GM12878 (cell line): Measurements from ENCODE around the gene PRKCE. TPM values are rescaled to one million over a fixed set of nuclear protein-coding genes. Genes with fewer than 3 reads are reported as not detected.

Experiments
- ATAC-seq: fragments of 200-7000 bp; cut with Tn5 transposase; 3 replicates; pipeline ENCODE4 v1.9.1; 2020; ENCODE audit warnings: mild to moderate bottlenecking, moderate library complexity
- BruUV-seq: library from RNA; stranded (reverse); fragments of 400-500 nt; replicated peaks from 2 replicates; lab custom pipeline; 2021; lab: Mats Ljungman, UMichigan
- CTCF ChIA-PET: fragments of 300-600 bp; sonication (Branson Sonifier 250); formaldehyde crosslinking; extraction: SDS; loops from one replicate; lab custom pipeline; 2021; ENCODE audit warnings: inconsistent platforms; lab: Yijun Ruan, JAX
- POLR2A ChIA-PET: fragments of 350-600 bp; formaldehyde crosslinking; extraction: SDS; loops from one replicate; lab custom pipeline; 2021; ENCODE audit warnings: inconsistent platforms; lab: Charles Lee
- RAD21 ChIA-PET: fragments of 300-600 bp; sonication (Branson Sonifier 250); formaldehyde crosslinking; loops from one replicate; lab custom pipeline; 2023; ENCODE audit warnings: antibody characterized with exemption; ENCODE audit not compliant: unreplicated experiment; lab: Charles Lee
- SMC1A ChIA-PET: fragments of 300-600 bp; sonication (Branson Sonifier 250); formaldehyde crosslinking; loops from one replicate; lab custom pipeline; 2023; ENCODE audit not compliant: unreplicated experiment, uncharacterized antibody; lab: Charles Lee
- DNase-seq: peaks from one replicate; pipeline ENCODE4 v3.0.0-alpha.2; 2011; ENCODE audit warnings: low read depth, low spot score
- FAIRE-seq: peaks from 3 replicates; lab custom pipeline; 2011; peaks lifted over from hg19 to GRCh38; lab: Jason Lieb, UNC
- H2AFZ ChIP-seq: 2 replicates; pipeline ENCODE4 v1.6.0; 2011; ENCODE audit warnings: low read depth, low read length, control low read depth; ENCODE audit not compliant: control insufficient read depth
- H3K27ac ChIP-seq: 2 replicates; pipeline ENCODE4 v1.5.1; 2011; ENCODE audit warnings: control low read depth; ENCODE audit not compliant: control insufficient read depth, insufficient read depth
- H3K27me3 ChIP-seq, 2 experiments: replicated peaks in 1 of 2; 2 replicates each; pipeline versions ENCODE4 v1.6.0 to v1.6.1; 2011; ENCODE audit warnings: low read length in 1 of 2; ENCODE audit not compliant: control insufficient read depth in 2 of 2, insufficient read depth in 2 of 2
- H3K36me3 ChIP-seq, 2 experiments: 2 replicates each; pipeline ENCODE4 v1.5.1; 2011; ENCODE audit warnings: low read length in 1 of 2; ENCODE audit not compliant: control insufficient read depth in 2 of 2, insufficient read depth in 2 of 2
- H3K4me1 ChIP-seq: 2 replicates; pipeline ENCODE4 v1.6.1; 2011; ENCODE audit warnings: mild to moderate bottlenecking, low read length, moderate library complexity, mixed read lengths; ENCODE audit not compliant: control insufficient read depth, insufficient read depth
- H3K4me2 ChIP-seq: 2 replicates; pipeline ENCODE4 v1.6.0; 2011; ENCODE audit warnings: control low read depth; ENCODE audit not compliant: control insufficient read depth, insufficient read depth
- H3K4me3 ChIP-seq: fragments of 200-600 bp; sonication (generic); 2 replicates; pipeline ENCODE4 v1.5.1; 2016
- H3K79me2 ChIP-seq: 2 replicates; pipeline ENCODE4 v1.6.0; 2011; ENCODE audit warnings: low read length; ENCODE audit not compliant: control insufficient read depth, insufficient read depth
- H3K9ac ChIP-seq: 2 replicates; pipeline ENCODE4 v1.8.0; 2011; ENCODE audit warnings: low read length, control low read depth, mixed read lengths; ENCODE audit not compliant: control insufficient read depth, insufficient read depth
- H3K9me3 ChIP-seq: replicated peaks from 3 replicates; pipeline ENCODE4 v1.5.1; 2011; ENCODE audit warnings: mild to moderate bottlenecking, low read length; ENCODE audit not compliant: control insufficient read depth, insufficient read depth
- H4K20me1 ChIP-seq: 2 replicates; pipeline ENCODE4 v1.6.0; 2011; ENCODE audit not compliant: control insufficient read depth, insufficient read depth
- BCL11A ChIP-seq: IDR thresholded peaks from 2 replicates; pipeline ENCODE4 v1.6.1; 2011; ENCODE audit warnings: low read depth, low read length
- HDAC2 ChIP-seq: fragments of 200-600 bp; sonication (generic); IDR thresholded peaks from 2 replicates; pipeline ENCODE4 v1.6.1; 2017
- RAD21 ChIP-seq: IDR thresholded peaks from 2 replicates; pipeline ENCODE4 v1.6.1; 2011; ENCODE audit warnings: mild to moderate bottlenecking, low read depth, low read length, moderate library complexity; ENCODE audit not compliant: insufficient read depth
- SMAD1 ChIP-seq: fragments of 450-650 bp; IDR thresholded peaks from 2 replicates; pipeline ENCODE4 v1.6.1; 2018; ENCODE audit warnings: mild to moderate bottlenecking, low read depth; ENCODE audit not compliant: partially characterized antibody
- YBX1 ChIP-seq: fragments of 450-650 bp; IDR thresholded peaks from 2 replicates; pipeline ENCODE4 v1.6.1; 2016; ENCODE audit warnings: antibody characterized with exemption
- WGBS: methylation state at CpG from one replicate; pipeline ENCODE4 v1.1.6; 2016; ENCODE audit warnings: low lambda C conversion rate; ENCODE audit not compliant: insufficient replicate concordance, insufficient coverage; ENCODE audit errors: missing lambda C conversion rate; 5-methylcytosine and 5-hydroxymethylcytosine counted together
- in situ Hi-C: fragments of 300-500 bp; cut with MboI; formaldehyde crosslinking; loops from 9 replicates; pipeline ENCODE4 v1.14.3; 2018; ENCODE audit warnings: mixed read lengths
- intact Hi-C: fragments of 100-400 bp; cut with micrococcal nuclease; formaldehyde crosslinking; loops from one replicate; pipeline ENCODE4 v1.14.2; 2022; ENCODE audit not compliant: unreplicated experiment
- polyA plus RNA-seq, 11 experiments: library from polyadenylated mRNA; depleted of rRNA in 4 of 11; unstranded in 6 of 11; stranded (reverse) in 5 of 11; fragments of >200 nt; fragmentation: Nextera tagmentation in 4 of 11; fragmentation: Illumina TruSeq in 1 of 11; extraction: Ambion mirVana in 4 of 11; extraction: Trizol in 1 of 11; gene quantifications; 1 replicate in 1 of 11; 2 replicates in 10 of 11; pipeline versions ENCODE4 v1.2.1 to v1.2.3, GENCODE V29; 2011 to 2016; ENCODE audit warnings: inconsistent platforms in 2 of 11, missing spikeins in 2 of 11, low read depth in 1 of 11
- total RNA-seq, 4 experiments: library from RNA; depleted of rRNA in 3 of 4; stranded (reverse); fragments of >200 nt in 3 of 4; fragmentation: Illumina TruSeq in 1 of 4; extraction: Trizol in 1 of 4; gene quantifications; 2 replicates each; pipeline versions ENCODE4 v1.2.1 to v1.2.3, GENCODE V29; 2013 to 2021
- TF ChIP-seq, protein P1 (sequence below), 3 experiments: IDR thresholded peaks in 2 of 3; conservative IDR thresholded peaks in 1 of 3; 2 replicates each; pipeline ENCODE4 v1.5.1; 2011; ENCODE audit warnings: low read depth in 3 of 3, low read length in 3 of 3, mild to moderate bottlenecking in 3 of 3, control low read depth in 2 of 3, moderate library complexity in 2 of 3, inconsistent platforms in 1 of 3, mixed read lengths in 1 of 3; ENCODE audit not compliant: control insufficient read depth in 2 of 3, insufficient read depth in 1 of 3; ENCODE audit errors: extremely low read depth in 1 of 3

Gene PRKCE
- total and polyA plus RNA-seq, 10 of the 15 experiments (the other 5 are each of a cell fraction or from before 2014, with no cell fraction given) = 2.6 to 28.2 (median 11.3) TPM

DNA sequence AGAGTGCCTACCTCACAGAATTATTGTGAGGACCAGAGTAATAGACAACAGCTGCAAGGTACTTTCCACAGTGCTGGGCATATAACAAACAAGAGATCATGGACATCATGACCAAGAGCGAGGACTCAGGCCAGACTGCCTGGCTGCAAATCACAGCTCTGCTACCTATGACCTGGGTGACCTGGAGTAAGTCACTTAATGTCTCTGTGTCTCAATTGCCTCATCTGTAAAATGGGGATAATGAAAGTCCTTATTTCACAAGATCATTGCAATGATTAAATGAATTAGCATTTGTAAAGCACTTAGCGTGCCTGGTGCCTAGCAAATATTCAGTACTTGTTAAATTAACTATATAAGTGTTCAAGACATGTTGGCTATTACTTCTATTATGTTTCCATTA is 59.7 kb downstream of the PRKCE start:
- no peak for FAIRE-seq
- H4K20me1 ChIP-seq = no peaks in the 10 kb centered on the region
- CTCF ChIA-PET = interaction anchor here (1.2 to 1.7 kb wide), 2 partner anchors 20 to 23 kb away, joined by 3 read pairs; no protein-coding TSS in a partner anchor

DNA sequence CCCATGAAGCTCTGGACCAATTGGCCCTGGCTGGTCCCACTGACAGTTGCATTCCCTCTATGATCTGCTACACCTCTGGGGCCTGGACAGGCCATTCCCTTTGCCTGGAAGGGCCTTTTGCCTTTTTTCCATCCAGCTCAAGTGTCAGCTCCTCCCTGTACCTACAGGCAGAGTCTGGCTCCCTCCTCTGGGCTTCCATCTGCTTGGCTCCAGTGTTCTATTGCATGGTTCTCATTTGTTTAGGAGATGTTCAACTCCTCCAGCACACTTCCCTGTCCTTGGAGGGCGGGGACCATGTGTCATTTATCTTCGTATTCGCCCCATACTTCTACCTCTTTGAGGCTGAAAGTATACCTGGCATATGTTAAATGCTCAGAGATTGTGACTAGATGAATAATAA is 61.1 kb downstream of the PRKCE start:
- H3K9ac ChIP-seq = no peak overlapping the region
- TF ChIP-seq, protein P1, sequence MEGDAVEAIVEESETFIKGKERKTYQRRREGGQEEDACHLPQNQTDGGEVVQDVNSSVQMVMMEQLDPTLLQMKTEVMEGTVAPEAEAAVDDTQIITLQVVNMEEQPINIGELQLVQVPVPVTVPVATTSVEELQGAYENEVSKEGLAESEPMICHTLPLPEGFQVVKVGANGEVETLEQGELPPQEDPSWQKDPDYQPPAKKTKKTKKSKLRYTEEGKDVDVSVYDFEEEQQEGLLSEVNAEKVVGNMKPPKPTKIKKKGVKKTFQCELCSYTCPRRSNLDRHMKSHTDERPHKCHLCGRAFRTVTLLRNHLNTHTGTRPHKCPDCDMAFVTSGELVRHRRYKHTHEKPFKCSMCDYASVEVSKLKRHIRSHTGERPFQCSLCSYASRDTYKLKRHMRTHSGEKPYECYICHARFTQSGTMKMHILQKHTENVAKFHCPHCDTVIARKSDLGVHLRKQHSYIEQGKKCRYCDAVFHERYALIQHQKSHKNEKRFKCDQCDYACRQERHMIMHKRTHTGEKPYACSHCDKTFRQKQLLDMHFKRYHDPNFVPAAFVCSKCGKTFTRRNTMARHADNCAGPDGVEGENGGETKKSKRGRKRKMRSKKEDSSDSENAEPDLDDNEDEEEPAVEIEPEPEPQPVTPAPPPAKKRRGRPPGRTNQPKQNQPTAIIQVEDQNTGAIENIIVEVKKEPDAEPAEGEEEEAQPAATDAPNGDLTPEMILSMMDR (IDR thresholded peaks at IDR 0.05 in 2 of 3, conservative IDR thresholded peaks at IDR 0.05 in 1 of 3; ENCODE audit: control insufficient read depth in 2 of 3, extremely low read depth in 1 of 3, insufficient read depth in 1 of 3, low read depth in 3 of 3, low read length in 3 of 3) = peak in 1 of 3 experiments; percentile 14; a peak in 1 of 6 replicates
- 0 out of 2 replicates have a peak, but pooled peaks have one; percentile 28 for TF ChIP-seq RAD21
- TF ChIP-seq YBX1 = no peak
- TF ChIP-seq SMAD1 = no peak
- TF ChIP-seq BCL11A = no peak
- no peak for TF ChIP-seq HDAC2
- ChIA-PET POLR2A (interaction anchor here (0.9 kb wide), 1 partner anchor 22 kb away, joined by 4 read pairs; no protein-coding TSS in a partner anchor), CTCF (interaction anchor here (0.9 to 1.1 kb wide), 2 partner anchors 15 to 52 kb away, joined by 3 read pairs; no protein-coding TSS in a partner anchor), SMC1A (interaction anchor here (0.6 to 0.9 kb wide), 3 partner anchors 9 to 1600 kb away, joined by 3 to 4 read pairs (median 3); no protein-coding TSS in a partner anchor), RAD21 (interaction anchor here (0.6 kb wide), 1 partner anchor 68 kb away, joined by 3 read pairs; no protein-coding TSS in a partner anchor)
- DNase-seq = no peak
- H4K20me1 ChIP-seq = no peaks in the 10 kb centered on the region
- ATAC-seq = peak; percentile 30; the same call in 1 of the 3 replicates
- H3K36me3 ChIP-seq = peaks cover 0 to 6% of the 10 kb centered on the region in 2 experiments; a peak in 3 of 4 replicates
- no peaks in the 10 kb centered on the region for H3K27me3 ChIP-seq
- no peak for FAIRE-seq
- H3K79me2 ChIP-seq = peaks cover 2% of the 10 kb centered on the region
- peaks cover 11% of the 10 kb centered on the region for H3K4me1 ChIP-seq
- 93% methylated on average over 3 of the region's 3 CpGs for WGBS
- H3K9me3 ChIP-seq = peaks cover 2% of the 10 kb centered on the region; the same call in 1 of the 3 replicates
- H3K4me3 ChIP-seq = no peak overlapping the region
- no peak overlapping the region for H2AFZ ChIP-seq
- intact Hi-C loops = no loop called here
- in situ Hi-C loops = no loop called here
- BruUV-seq = no TSS peak
- H3K27ac ChIP-seq = no peak overlapping the region
- H3K4me2 ChIP-seq = no peak overlapping the region

More for the DNA sequence above, 59.7 kb downstream of the PRKCE start:
- no TSS peak for BruUV-seq
- Histone ChIP-seq H3K79me2 (peaks cover 2% of the 10 kb centered on the region), H3K4me1 (peaks cover 11% of the 10 kb centered on the region), H3K36me3 (peaks cover 0 to 6% of the 10 kb centered on the region in 2 experiments; a peak in 3 of 4 replicates), H3K9me3 (peaks cover 2% of the 10 kb centered on the region; the same call in 1 of the 3 replicates), H3K4me2 (no peak overlapping the region), H3K9ac (no peak overlapping the region), H3K4me3 (no peak overlapping the region), H3K27me3 (no peaks in the 10 kb centered on the region), H3K27ac (no peak overlapping the region), H2AFZ (no peak overlapping the region)
- in situ Hi-C loops (no loop called here), intact Hi-C loops (no loop called here)
- POLR2A ChIA-PET = interaction anchor here (1.2 kb wide), 1 partner anchor 59 kb away, joined by 3 read pairs; no protein-coding TSS in a partner anchor
- DNase-seq = no peak
- SMC1A ChIA-PET = interaction anchor here (0.9 to 1.8 kb wide), 5 partner anchors 9 to 61 kb away, joined by 3 to 8 read pairs (median 4); no protein-coding TSS in a partner anchor
- RAD21 ChIA-PET = no interaction called here
- ATAC-seq = no peak
- no peak for TF ChIP-seq YBX1
- 92% methylated on average over 2 of the region's 2 CpGs for WGBS
